Stomach smooth muscle (tissue), 2 donors: ENCODE measurements around the gene BTBD8.

Experiments used
- H3K27ac ChIP-seq: one replicate; pipeline ENCODE4 v1.7.0; 2013; ENCODE audit warnings: mild to moderate bottlenecking, low read length, inconsistent platforms
- H3K27me3 ChIP-seq, 2 donors: one replicate each; pipeline ENCODE4 v1.7.0; 2013; ENCODE audit warnings: low read length in 2 of 2; ENCODE audit not compliant: insufficient read depth in 2 of 2, control insufficient read depth in 1 of 2
- H3K36me3 ChIP-seq, 2 donors: one replicate each; pipeline ENCODE4 v1.7.0; 2013; ENCODE audit warnings: low read length in 2 of 2; ENCODE audit not compliant: control insufficient read depth in 2 of 2, insufficient read depth in 2 of 2
- H3K4me1 ChIP-seq: one replicate; pipeline ENCODE4 v1.7.0; 2013; ENCODE audit warnings: low read length; ENCODE audit not compliant: control insufficient read depth, insufficient read depth
- H3K4me3 ChIP-seq, 2 donors: one replicate each; pipeline ENCODE4 v1.7.0; 2013; ENCODE audit warnings: low read length in 2 of 2
- H3K9ac ChIP-seq, 2 donors: one replicate each; pipeline ENCODE4 v1.7.0; 2013; ENCODE audit warnings: low read length in 2 of 2, mild to moderate bottlenecking in 1 of 2
- H3K9me3 ChIP-seq, 2 donors: one replicate each; pipeline ENCODE4 v1.7.0; 2013; ENCODE audit warnings: low read length in 2 of 2; ENCODE audit not compliant: control insufficient read depth in 2 of 2
- donor health status: healthy.
- donor health status: Pancreatic carcinoma.

Gene BTBD8

GRCh38 chr1:92188436-92189255, 108.5 kb downstream of the BTBD8 start:
- no peaks in the 10 kb centered on the region for H3K4me1 ChIP-seq
- no peak overlapping the region for H3K27ac ChIP-seq
- no peaks in the 10 kb centered on the region for H3K27me3 ChIP-seq

GRCh38 chr1:92191726-92192125, 111.6 kb downstream of the BTBD8 start:
- Histone ChIP-seq H3K4me3 (no peak overlapping the region), H3K27ac (no peak overlapping the region), H3K4me1 (no peaks in the 10 kb centered on the region)

More at GRCh38 chr1:92188436-92189255, 108.5 kb downstream of the BTBD8 start:
- H3K4me3 ChIP-seq: no peak overlapping the region
- H3K9me3 ChIP-seq: no peaks in the 10 kb centered on the region
- H3K36me3 ChIP-seq: peaks cover 0 to 4% of the 10 kb centered on the region in 2 donors
- no peak overlapping the region for H3K9ac ChIP-seq

GRCh38 chr1:92192246-92192645, 112.1 kb downstream of the BTBD8 start:
- Histone ChIP-seq H3K27me3 (no peaks in the 10 kb centered on the region), H3K4me3 (no peak overlapping the region), H3K27ac (no peak overlapping the region), H3K9me3 (no peaks in the 10 kb centered on the region), H3K4me1 (no peaks in the 10 kb centered on the region), H3K9ac (no peak overlapping the region), H3K36me3 (no peaks in the 10 kb centered on the region)

More at GRCh38 chr1:92191726-92192125, 111.6 kb downstream of the BTBD8 start:
- no peaks in the 10 kb centered on the region for H3K27me3 ChIP-seq
- no peaks in the 10 kb centered on the region for H3K36me3 ChIP-seq
- H3K9ac ChIP-seq: no peak overlapping the region
- no peaks in the 10 kb centered on the region for H3K9me3 ChIP-seq

GRCh38 chr1:92194511-92194910, 114.4 kb downstream of the BTBD8 start:
- no peak overlapping the region for H3K27ac ChIP-seq
- no peak overlapping the region for H3K9ac ChIP-seq
- no peaks in the 10 kb centered on the region for H3K36me3 ChIP-seq

GRCh38 chr1:92201973-92202372, 121.8 kb downstream of the BTBD8 start:
- Histone ChIP-seq H3K27me3 (no peaks in the 10 kb centered on the region), H3K9me3 (no peaks in the 10 kb centered on the region), H3K27ac (no peak overlapping the region), H3K4me1 (no peaks in the 10 kb centered on the region), H3K4me3 (no peak overlapping the region), H3K36me3 (no peaks in the 10 kb centered on the region), H3K9ac (no peak overlapping the region)

More at GRCh38 chr1:92194511-92194910, 114.4 kb downstream of the BTBD8 start:
- H3K27me3 ChIP-seq: no peaks in the 10 kb centered on the region
- no peaks in the 10 kb centered on the region for H3K9me3 ChIP-seq
- H3K4me3 ChIP-seq: no peak overlapping the region
- no peaks in the 10 kb centered on the region for H3K4me1 ChIP-seq

- Histone ChIP-seq H3K27ac (no peak overlapping the region), H3K4me1 (no peaks in the 10 kb centered on the region), H3K9me3 (no peaks in the 10 kb centered on the region), H3K9ac (no peak overlapping the region), H3K27me3 (no peaks in the 10 kb centered on the region), H3K4me3 (no peak overlapping the region), H3K36me3 (no peaks in the 10 kb centered on the region)
Measured at GRCh38 chr1:92203105-92203504, 123.0 kb downstream of the BTBD8 start.

- Histone ChIP-seq H3K36me3 (no peaks in the 10 kb centered on the region), H3K27ac (no peak overlapping the region), H3K4me3 (no peak overlapping the region), H3K4me1 (no peaks in the 10 kb centered on the region), H3K9me3 (no peaks in the 10 kb centered on the region), H3K27me3 (no peaks in the 10 kb centered on the region), H3K9ac (no peak overlapping the region)
Measured at GRCh38 chr1:92210701-92211100, 130.6 kb downstream of the BTBD8 start.

- no peak overlapping the region for H3K9ac ChIP-seq
- H3K36me3 ChIP-seq: no peaks in the 10 kb centered on the region
- no peaks in the 10 kb centered on the region for H3K4me1 ChIP-seq
- no peaks in the 10 kb centered on the region for H3K9me3 ChIP-seq
- no peaks in the 10 kb centered on the region for H3K27me3 ChIP-seq
- H3K4me3 ChIP-seq: no peak overlapping the region
- H3K27ac ChIP-seq: no peak overlapping the region
Measured at GRCh38 chr1:92211166-92211565, 131.0 kb downstream of the BTBD8 start.

- H3K9me3 ChIP-seq: no peaks in the 10 kb centered on the region
- H3K36me3 ChIP-seq: no peaks in the 10 kb centered on the region
- no peak within 1 kb of the TSS for H3K27ac ChIP-seq
- no peak within 1 kb of the TSS for H3K4me3 ChIP-seq
- H3K4me1 ChIP-seq: no peaks in the 10 kb centered on the region
- no peaks in the 10 kb centered on the region for H3K27me3 ChIP-seq
- no peak within 1 kb of the TSS for H3K9ac ChIP-seq
Measured at GRCh38 chr1:92217721-92218120, 137.6 kb downstream of the BTBD8 start, which contains the start of gene C1orf146. Gene C1orf146 (plus strand): TSS chr1:92217915. CDS start chr1:92231421, 13,506 bp downstream.

- H3K27ac ChIP-seq: no peak overlapping the region
- H3K36me3 ChIP-seq: no peaks in the 10 kb centered on the region
- no peaks in the 10 kb centered on the region for H3K4me1 ChIP-seq
- no peaks in the 10 kb centered on the region for H3K9me3 ChIP-seq
- no peak overlapping the region for H3K4me3 ChIP-seq
- no peaks in the 10 kb centered on the region for H3K27me3 ChIP-seq
- no peak overlapping the region for H3K9ac ChIP-seq
Measured at GRCh38 chr1:92218559-92218958, 138.4 kb downstream of the BTBD8 start.

- Histone ChIP-seq H3K4me1 (no peaks in the 10 kb centered on the region), H3K27me3 (no peaks in the 10 kb centered on the region), H3K9me3 (no peaks in the 10 kb centered on the region), H3K9ac (no peak overlapping the region), H3K36me3 (no peaks in the 10 kb centered on the region), H3K27ac (no peak overlapping the region), H3K4me3 (no peak overlapping the region)
Measured at GRCh38 chr1:92219028-92219427, 138.9 kb downstream of the BTBD8 start.
